GM18858 (cell line): ENCODE measurements around the gene WDR47.
"Not testable (repeated sequence)": the region's sequence is repeated elsewhere in the genome, so short reads cannot be mapped to it uniquely, and the experiment has no call there.

Source experiments
- ATAC-seq: cut with Tn5 transposase; IDR thresholded peaks from one replicate; pipeline ENCODE4 v1.9.1; 2021; ENCODE audit not compliant: unreplicated experiment

WDR47 gene

GRCh38 chr1:108963052-108963686 lies 78.7 kb downstream of the WDR47 start, which contains the start of gene CLCC1:
Gene CLCC1 (minus strand): TSS chr1:108963484. CDS start chr1:108950437, 13,047 bp downstream.
- peak; percentile 80 for ATAC-seq

GRCh38 chr1:108962681-108963051 lies 79.2 kb downstream of the WDR47 start:
- no peak for ATAC-seq

GRCh38 chr1:108961752-108962486 lies 80.0 kb downstream of the WDR47 start:
- no peak for ATAC-seq

GRCh38 chr1:108961198-108961597 lies 80.7 kb downstream of the WDR47 start:
- no peak for ATAC-seq

GRCh38 chr1:108960719-108961118 lies 81.2 kb downstream of the WDR47 start:
- no peak for ATAC-seq

DNA sequence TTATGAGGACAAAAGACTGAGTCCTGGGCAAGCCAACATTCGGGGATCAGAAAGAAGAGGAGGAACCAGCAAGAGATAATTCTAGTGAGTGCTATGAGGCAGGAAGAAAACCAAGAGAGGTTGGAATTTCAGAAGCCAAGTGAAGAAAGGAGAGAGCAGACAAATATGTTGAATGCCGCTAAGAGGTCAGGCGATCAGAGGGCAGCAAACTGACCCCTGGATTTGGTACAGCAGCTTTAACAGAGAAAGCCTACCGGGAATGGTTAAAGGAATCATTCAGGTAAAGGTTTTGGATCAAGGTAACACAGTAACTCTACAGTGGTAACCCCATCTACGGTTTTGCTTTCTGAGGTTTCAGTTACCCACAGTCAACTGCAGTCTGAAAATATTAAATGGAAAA lies 84.0 kb downstream of the WDR47 start:
- no peak for ATAC-seq

DNA sequence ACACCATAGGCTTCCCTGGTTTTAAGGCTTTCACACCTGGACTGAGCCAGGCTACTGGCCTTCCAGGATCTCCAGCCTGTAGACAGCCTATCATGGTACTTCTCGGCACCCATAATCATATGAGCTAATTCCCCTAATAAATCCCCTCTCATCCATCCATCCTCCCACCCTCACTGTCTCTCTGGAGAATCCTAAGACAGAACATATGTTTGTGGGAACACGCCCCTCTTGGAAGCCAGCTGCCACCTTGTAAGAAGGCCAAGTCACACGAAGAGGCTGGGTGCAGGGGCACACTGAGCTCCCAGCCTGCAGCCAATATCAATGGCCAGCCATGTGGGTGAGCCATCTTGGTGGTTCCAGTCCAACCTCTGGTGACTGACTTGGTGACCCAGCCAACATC lies 86.0 kb downstream of the WDR47 start:
- ATAC-seq = no peak

GRCh38 chr1:108955111-108955510 lies 86.8 kb downstream of the WDR47 start:
- no peak for ATAC-seq

GRCh38 chr1:108953452-108953851 lies 88.5 kb downstream of the WDR47 start:
- ATAC-seq = no peak

- ATAC-seq = no peak
Observed at GRCh38 chr1:108951242-108951641, 90.7 kb downstream of the WDR47 start.

DNA sequence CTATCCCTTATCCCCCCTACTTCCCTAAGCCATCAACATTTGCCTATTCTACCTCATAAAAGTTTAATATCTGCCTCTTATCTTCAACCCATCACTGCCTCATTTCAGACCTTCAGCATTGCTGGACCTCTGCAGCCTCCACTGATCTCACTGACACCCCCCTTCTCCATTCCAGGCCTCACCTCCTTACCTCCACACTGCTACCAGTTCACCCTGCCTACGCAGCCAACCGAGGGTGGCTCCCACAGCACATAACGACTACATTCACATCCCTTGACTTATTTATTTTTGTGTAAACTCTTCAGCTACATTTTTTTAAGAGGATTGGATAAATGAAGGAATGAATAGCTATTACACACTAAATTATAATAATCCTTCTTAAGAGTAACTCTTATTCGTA lies 92.9 kb downstream of the WDR47 start:
- no peak for ATAC-seq

DNA sequence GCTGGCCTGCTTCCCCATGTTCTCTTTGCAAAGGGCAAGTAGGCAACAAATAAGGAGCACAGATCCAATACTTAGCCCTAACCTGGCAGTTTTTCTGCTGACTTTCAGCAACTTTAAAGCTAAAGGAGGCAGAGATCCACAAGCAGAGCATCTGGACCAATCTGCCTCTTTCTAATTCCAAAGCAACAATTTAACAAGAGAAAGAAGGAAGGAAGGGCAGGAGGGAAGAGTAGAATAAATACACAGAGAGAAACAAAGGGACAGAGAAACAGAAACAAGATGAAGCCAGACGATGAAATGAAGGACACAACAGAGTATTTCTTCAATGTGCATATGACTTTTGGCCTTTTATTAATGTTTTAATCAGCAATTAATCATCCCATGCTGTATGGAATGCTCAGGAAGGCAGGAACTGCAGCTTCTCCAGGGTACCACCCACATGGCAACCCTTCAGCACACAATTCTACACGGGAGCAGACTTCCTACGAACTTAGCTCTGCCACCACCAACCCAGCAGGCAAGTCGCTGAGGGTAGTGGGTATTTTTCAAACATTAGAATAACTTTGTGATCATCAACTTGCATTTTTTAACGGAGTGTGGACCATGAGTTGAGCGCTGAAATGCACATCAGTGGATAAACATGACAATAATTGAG lies 93.9 kb downstream of the WDR47 start:
- no peak for ATAC-seq

DNA sequence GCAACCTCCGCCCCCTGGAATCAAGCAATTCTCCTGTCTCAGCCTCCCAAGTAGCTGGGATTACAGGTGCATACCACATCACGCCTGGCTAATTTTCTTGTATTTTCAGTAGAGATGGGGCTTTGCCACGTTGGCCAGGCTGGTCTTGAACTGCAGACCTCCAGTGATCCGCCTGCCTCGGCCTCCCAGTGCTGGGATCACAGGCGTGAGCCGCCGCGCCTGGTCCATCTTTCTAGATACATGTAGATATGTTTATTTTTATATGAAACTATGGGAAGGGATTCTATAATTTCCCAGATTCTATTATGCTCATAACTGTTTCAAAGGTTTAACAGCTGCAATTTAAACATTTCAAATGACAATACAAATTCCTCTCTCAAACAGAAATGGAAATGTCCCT lies 105.7 kb downstream of the WDR47 start:
- ATAC-seq = no peak

GRCh38 chr1:108933944-108934343 lies 108.0 kb downstream of the WDR47 start:
- ATAC-seq = no peak

DNA sequence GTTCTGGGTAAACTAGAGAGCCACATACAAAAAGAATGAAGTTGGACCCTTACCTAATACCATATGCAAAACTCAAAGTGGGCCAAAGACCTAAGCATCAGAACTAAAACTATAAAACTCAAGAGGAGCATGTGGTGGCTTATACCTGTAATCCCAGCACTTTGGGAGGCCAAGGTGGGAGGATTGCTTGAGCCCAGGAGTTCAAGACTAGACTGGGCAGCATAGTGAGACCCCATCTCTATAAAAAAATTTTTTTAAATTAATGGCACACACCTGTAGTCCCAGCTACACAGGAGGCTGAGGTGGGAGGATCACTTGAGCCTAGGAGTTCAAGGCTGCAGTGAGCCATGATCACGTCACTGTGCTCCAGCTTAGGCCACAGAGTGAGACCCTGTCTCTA lies 114.3 kb downstream of the WDR47 start:
- ATAC-seq = not testable (repeated sequence)

DNA sequence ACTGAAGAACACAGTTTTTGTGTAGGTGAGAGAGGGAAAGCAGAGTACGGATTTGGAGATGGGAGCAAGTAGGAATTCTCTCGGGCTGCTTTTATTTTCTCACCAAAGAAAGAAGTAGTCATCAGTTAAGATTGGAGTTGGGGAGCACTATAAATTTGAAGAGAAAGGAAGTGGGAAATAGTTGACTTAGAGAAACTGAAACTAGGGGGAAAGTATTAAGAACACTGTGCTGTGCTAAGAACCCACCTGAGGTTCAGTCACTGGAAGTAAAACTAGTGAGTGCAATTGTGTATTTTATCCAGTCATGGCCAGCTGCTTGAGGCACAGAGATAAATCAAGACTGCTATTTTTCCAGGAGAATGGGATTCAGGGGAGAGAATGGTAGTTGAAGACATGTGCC lies 116.0 kb downstream of the WDR47 start:
- no peak for ATAC-seq
